Measurements from ENCODE around the gene PRDM12. TPM values are rescaled to one million over a fixed set of nuclear protein-coding genes. Genes with fewer than 3 reads are reported as not detected.

The PRDM12 gene
- total and polyA plus RNA-seq, 2 of the 8 experiments (the other 6 are each of a cell fraction or from before 2014, with no cell fraction given) = 0.14 to 0.22 TPM

GRCh38 chr9:130630506-130631330 lies 33.7 kb upstream of the PRDM12 start:
- H3K9ac ChIP-seq (replicated peaks in 1 of 4; ENCODE audit: extremely low read depth in 1 of 4, low read depth in 3 of 4, low read length in 3 of 4) = no peak overlapping the region
- ChIA-PET CTCF (ENCODE audit: partially characterized antibody) (interaction anchor here (0.6 to 1.9 kb wide), 6 partner anchors 8 to 170 kb away, joined by 3 to 6 read pairs (median 4); no protein-coding TSS in a partner anchor), POLR2A (ENCODE audit: partially characterized antibody) (interaction anchor here (0.5 to 2.4 kb wide), 7 partner anchors 8 to 94 kb away, joined by 3 to 7 read pairs (median 3); partner anchors contain the start of gene EXOSC2)
- 0 out of 2 replicates have a peak overlapping the region, but pooled peaks have one; percentile 46 for H2BK15ac ChIP-seq (ENCODE audit: low read length)
- H3K18ac ChIP-seq (ENCODE audit: extremely low read depth, low read length) = peak overlapping the region; percentile 66
- peaks cover 5% of the 10 kb centered on the region for H3K79me1 ChIP-seq (ENCODE audit: low read depth, low read length)
- no peaks in the 10 kb centered on the region for H3K79me2 ChIP-seq (ENCODE audit: control insufficient read depth in 1 of 2, insufficient read depth in 2 of 2, low read length in 2 of 2)
- peak overlapping the region; percentile 85 for H2BK5ac ChIP-seq (ENCODE audit: low read depth, low read length)
- H2BK12ac ChIP-seq (ENCODE audit: low read depth, low read length) = peak overlapping the region; percentile 88; the same call in 1 of the 2 replicates
- H2BK120ac ChIP-seq (replicated peaks; ENCODE audit: low read depth, low read length) = no peak overlapping the region
- TF ChIP-seq MAX (IDR thresholded peaks at IDR 0.05) = no peak
- 0 out of 2 replicates have a peak, but pooled peaks have one; percentile 13 for TF ChIP-seq POLR2AphosphoS5 (IDR thresholded peaks at IDR 0.05; ENCODE audit: low read depth, low read length)
- H2BK20ac ChIP-seq (ENCODE audit: low read length) = peak overlapping the region; percentile 40
- H4K91ac ChIP-seq (replicated peaks; ENCODE audit: insufficient read length, low read length) = no peak overlapping the region
- H3K4me3 ChIP-seq (ENCODE audit: extremely low read depth in 1 of 4, insufficient read depth in 2 of 4, low read depth in 3 of 4, low read length in 4 of 4) = no peak overlapping the region
- WGBS, 2 experiments (ENCODE audit: extremely low coverage in 1 of 2, insufficient coverage in 1 of 2, insufficient read length in 1 of 2, insufficient replicate concordance in 2 of 2, low coverage in 1 of 2, low lambda C conversion rate in 2 of 2, missing lambda C conversion rate in 1 of 2) = 95% methylated on average over 27 of the region's 27 CpGs; no CpG with 5 or more reads in 1 of the 2 experiments
- no peak overlapping the region for H3K56ac ChIP-seq (replicated peaks; ENCODE audit: insufficient read length, low read depth, low read length)
- H3K4me2 ChIP-seq (ENCODE audit: insufficient read depth in 1 of 2, low read depth in 2 of 2, low read length in 2 of 2) = peak overlapping the region; percentile 51 to 85; a peak in 2 of 4 replicates
- no peak overlapping the region for H3K23ac ChIP-seq (ENCODE audit: insufficient read length)
- H3K27me3 ChIP-seq (replicated peaks in 1 of 4; ENCODE audit: control insufficient read depth in 3 of 4, extremely low read depth in 1 of 4, insufficient read depth in 3 of 4, low read length in 3 of 4) = no peaks in the 10 kb centered on the region
- H4K5ac ChIP-seq (ENCODE audit: insufficient read length, low read depth, low read length) = peak overlapping the region; percentile 11
- peak overlapping the region; percentile 4; the same call in 1 of the 2 replicates for H4K8ac ChIP-seq (ENCODE audit: extremely low read depth, insufficient read depth, low read length)
- H3K9me3 ChIP-seq (ENCODE audit: insufficient read depth in 2 of 2, low read depth in 1 of 2, low read length in 1 of 2) = no peaks in the 10 kb centered on the region
- no peaks in the 10 kb centered on the region for H3K23me2 ChIP-seq (ENCODE audit: low read depth, low read length)
- peak overlapping the region; percentile 65; the same call in 1 of the 2 replicates for H2AK5ac ChIP-seq (ENCODE audit: low read depth, low read length)
- H3K4ac ChIP-seq (replicated peaks; ENCODE audit: insufficient read length, low read depth, low read length) = peak overlapping the region; percentile 8
- FAIRE-seq = no peak
- no peak overlapping the region for H2AFZ ChIP-seq (ENCODE audit: low read length)
- H3K27ac ChIP-seq (ENCODE audit: low read depth, low read length) = peak overlapping the region; percentile 2; the same call in 1 of the 2 replicates
- DNase-seq (ENCODE audit: low read depth in 1 of 2, low spot score in 2 of 2) = no peak
- H3K36me3 ChIP-seq (ENCODE audit: control insufficient read depth in 2 of 4, insufficient read depth in 4 of 4, low read length in 3 of 4) = peaks cover 10 to 72% (median 33%) of the 10 kb centered on the region in 4 experiments
- peaks cover 2 to 9% of the 10 kb centered on the region in 2 experiments for H4K20me1 ChIP-seq (replicated peaks in 1 of 2; ENCODE audit: control insufficient read depth in 1 of 2, insufficient read depth in 2 of 2, low read length in 2 of 2)
- H3K14ac ChIP-seq (ENCODE audit: insufficient read length) = no peak overlapping the region
- H3K4me1 ChIP-seq (replicated peaks in 1 of 4; ENCODE audit: control insufficient read depth in 3 of 4, insufficient read depth in 4 of 4, low read length in 3 of 4) = peaks cover 12 to 27% (median 18%) of the 10 kb centered on the region in 4 experiments
